ENCODE results near the gene POLR3A. TPM values are rescaled to one million over a fixed set of nuclear protein-coding genes. Genes with fewer than 3 reads are reported as not detected.

The POLR3A gene
- total and polyA plus RNA-seq, 2 of the 13 experiments (the other 11 are each of a cell fraction or from before 2014, with no cell fraction given), result 13.6 to 19.2 TPM

DNA sequence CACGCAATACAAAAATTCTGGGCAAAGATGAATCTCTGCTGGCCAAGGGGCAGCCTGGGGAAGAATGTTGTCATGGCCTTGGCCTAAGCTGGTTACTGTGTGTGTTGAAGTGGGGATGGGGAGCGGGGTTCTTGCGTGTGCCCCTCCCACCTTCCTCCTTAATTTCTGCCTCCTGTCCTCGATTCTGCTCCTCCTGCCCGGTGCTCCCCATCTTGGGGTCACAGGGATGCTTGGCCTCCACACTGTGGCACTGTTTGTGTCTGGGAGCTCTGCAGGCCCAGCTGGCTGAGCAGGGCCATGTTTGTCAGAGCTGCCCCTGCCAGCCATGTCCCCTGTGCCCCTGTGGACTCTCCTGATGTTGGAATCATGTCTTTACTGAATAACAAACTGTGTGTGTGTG lies 41.4 kb upstream of the POLR3A start:
- ChIA-PET CTCF (ENCODE audit: low intra/inter-chr PET ratio, low total read pairs) (no interaction called here), POLR2A (no interaction called here)
- in situ Hi-C loops (cut with HindIII; ENCODE audit: extremely low pct_ligation_motif_present, low pct_unique_long_range_greater_than_20kb), result no loop called here
- H3K4me3 ChIP-seq (replicated peaks in 1 of 3; ENCODE audit: insufficient read depth in 1 of 3, low read depth in 2 of 3, low read length in 3 of 3), result no peak overlapping the region
- FAIRE-seq (no peak), DNase-seq (ENCODE audit: low spot score) (no peak), ATAC-seq (no peak)
- no peaks in the 10 kb centered on the region for H4K20me1 ChIP-seq (ENCODE audit: insufficient read depth, low read length)
- BruUV-seq (replicated peaks), result no TSS peak
- no peaks in the 10 kb centered on the region for H3K79me2 ChIP-seq (ENCODE audit: insufficient read depth, low read length)
- peaks cover 15% of the 10 kb centered on the region for H3K4me1 ChIP-seq (ENCODE audit: insufficient read depth, low read length)
- WGBS (ENCODE audit: low lambda C conversion rate), result 38% methylated on average over 2 of the region's 5 CpGs
- no peak overlapping the region for H3K27ac ChIP-seq (ENCODE audit: extremely low read length, insufficient read depth, low read length)
- H3K4me2 ChIP-seq (ENCODE audit: low read depth, low read length), result no peak overlapping the region
- TF ChIP-seq ZNF18 (CRISPR knock-in tag; IDR thresholded peaks at IDR 0.05; ENCODE audit: insufficient replicate concordance) (no peak), PHF20 (CRISPR knock-in tag; IDR thresholded peaks at IDR 0.05) (no peak), YEATS4 (CRISPR knock-in tag; IDR thresholded peaks at IDR 0.05; ENCODE audit: borderline replicate concordance) (no peak), ZFP82 (CRISPR knock-in tag; IDR thresholded peaks at IDR 0.05; ENCODE audit: borderline replicate concordance) (no peak), MLXIP (CRISPR knock-in tag; IDR thresholded peaks at IDR 0.05; ENCODE audit: borderline replicate concordance) (no peak), SSRP1 (CRISPR knock-in tag; IDR thresholded peaks at IDR 0.05) (no peak), SRF (IDR thresholded peaks at IDR 0.05; ENCODE audit: low read depth, low read length) (no peak)
- TF ChIP-seq, protein P1, sequence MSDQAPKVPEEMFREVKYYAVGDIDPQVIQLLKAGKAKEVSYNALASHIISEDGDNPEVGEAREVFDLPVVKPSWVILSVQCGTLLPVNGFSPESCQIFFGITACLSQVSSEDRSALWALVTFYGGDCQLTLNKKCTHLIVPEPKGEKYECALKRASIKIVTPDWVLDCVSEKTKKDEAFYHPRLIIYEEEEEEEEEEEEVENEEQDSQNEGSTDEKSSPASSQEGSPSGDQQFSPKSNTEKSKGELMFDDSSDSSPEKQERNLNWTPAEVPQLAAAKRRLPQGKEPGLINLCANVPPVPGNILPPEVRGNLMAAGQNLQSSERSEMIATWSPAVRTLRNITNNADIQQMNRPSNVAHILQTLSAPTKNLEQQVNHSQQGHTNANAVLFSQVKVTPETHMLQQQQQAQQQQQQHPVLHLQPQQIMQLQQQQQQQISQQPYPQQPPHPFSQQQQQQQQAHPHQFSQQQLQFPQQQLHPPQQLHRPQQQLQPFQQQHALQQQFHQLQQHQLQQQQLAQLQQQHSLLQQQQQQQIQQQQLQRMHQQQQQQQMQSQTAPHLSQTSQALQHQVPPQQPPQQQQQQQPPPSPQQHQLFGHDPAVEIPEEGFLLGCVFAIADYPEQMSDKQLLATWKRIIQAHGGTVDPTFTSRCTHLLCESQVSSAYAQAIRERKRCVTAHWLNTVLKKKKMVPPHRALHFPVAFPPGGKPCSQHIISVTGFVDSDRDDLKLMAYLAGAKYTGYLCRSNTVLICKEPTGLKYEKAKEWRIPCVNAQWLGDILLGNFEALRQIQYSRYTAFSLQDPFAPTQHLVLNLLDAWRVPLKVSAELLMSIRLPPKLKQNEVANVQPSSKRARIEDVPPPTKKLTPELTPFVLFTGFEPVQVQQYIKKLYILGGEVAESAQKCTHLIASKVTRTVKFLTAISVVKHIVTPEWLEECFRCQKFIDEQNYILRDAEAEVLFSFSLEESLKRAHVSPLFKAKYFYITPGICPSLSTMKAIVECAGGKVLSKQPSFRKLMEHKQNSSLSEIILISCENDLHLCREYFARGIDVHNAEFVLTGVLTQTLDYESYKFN (CRISPR knock-in tag; conservative IDR thresholded peaks at IDR 0.05), result no peak
- TF ChIP-seq, protein P2, sequence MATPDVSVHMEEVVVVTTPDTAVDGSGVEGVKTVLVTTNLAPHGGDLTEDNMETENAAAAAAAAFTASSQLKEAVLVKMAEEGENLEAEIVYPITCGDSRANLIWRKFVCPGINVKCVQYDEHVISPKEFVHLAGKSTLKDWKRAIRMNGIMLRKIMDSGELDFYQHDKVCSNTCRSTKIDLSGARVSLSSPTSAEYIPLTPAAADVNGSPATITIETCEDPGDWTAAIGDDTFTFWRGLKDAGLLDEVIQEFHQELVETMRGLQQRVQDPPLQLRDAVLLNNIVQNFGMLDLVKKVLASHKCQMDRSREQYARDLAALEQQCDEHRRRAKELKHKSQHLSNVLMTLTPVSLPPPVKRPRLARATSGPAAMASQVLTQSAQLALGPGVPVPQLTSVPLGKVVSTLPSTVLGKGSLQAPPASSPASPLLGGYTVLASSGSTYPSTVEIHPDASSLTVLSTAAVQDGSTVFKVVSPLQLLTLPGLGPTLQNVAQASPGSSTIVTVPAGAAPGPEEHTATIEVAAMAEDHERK (CRISPR knock-in tag; IDR thresholded peaks at IDR 0.05; ENCODE audit: low read depth), result no peak
- TF ChIP-seq, protein P3, sequence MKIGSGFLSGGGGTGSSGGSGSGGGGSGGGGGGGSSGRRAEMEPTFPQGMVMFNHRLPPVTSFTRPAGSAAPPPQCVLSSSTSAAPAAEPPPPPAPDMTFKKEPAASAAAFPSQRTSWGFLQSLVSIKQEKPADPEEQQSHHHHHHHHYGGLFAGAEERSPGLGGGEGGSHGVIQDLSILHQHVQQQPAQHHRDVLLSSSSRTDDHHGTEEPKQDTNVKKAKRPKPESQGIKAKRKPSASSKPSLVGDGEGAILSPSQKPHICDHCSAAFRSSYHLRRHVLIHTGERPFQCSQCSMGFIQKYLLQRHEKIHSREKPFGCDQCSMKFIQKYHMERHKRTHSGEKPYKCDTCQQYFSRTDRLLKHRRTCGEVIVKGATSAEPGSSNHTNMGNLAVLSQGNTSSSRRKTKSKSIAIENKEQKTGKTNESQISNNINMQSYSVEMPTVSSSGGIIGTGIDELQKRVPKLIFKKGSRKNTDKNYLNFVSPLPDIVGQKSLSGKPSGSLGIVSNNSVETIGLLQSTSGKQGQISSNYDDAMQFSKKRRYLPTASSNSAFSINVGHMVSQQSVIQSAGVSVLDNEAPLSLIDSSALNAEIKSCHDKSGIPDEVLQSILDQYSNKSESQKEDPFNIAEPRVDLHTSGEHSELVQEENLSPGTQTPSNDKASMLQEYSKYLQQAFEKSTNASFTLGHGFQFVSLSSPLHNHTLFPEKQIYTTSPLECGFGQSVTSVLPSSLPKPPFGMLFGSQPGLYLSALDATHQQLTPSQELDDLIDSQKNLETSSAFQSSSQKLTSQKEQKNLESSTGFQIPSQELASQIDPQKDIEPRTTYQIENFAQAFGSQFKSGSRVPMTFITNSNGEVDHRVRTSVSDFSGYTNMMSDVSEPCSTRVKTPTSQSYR (CRISPR knock-in tag; IDR thresholded peaks at IDR 0.05; ENCODE audit: borderline replicate concordance), result no peak
- no peaks in the 10 kb centered on the region for H3K9me3 ChIP-seq (ENCODE audit: low read length)
- H2AFZ ChIP-seq (ENCODE audit: low read length), result no peak overlapping the region
- no peak overlapping the region for H3K9ac ChIP-seq (ENCODE audit: insufficient read depth, low read depth, low read length)
- intact Hi-C loops (cut with micrococcal nuclease; ENCODE audit: unreplicated experiment), result no loop called here
- no peaks in the 10 kb centered on the region for H3K27me3 ChIP-seq (ENCODE audit: control insufficient read depth in 1 of 2, insufficient read depth in 2 of 2, low read length in 2 of 2)
- H3K36me3 ChIP-seq (replicated peaks in 1 of 2; ENCODE audit: control insufficient read depth in 1 of 2, insufficient read depth in 2 of 2, low read length in 2 of 2), result no peaks in the 10 kb centered on the region
